Right lung (tissue), 5 donors: ENCODE results near the gene NETO2. TPM values are rescaled to one million over a fixed set of nuclear protein-coding genes. Genes with fewer than 3 reads are reported as not detected.
"Not testable (repeated sequence)": the region's sequence is repeated elsewhere in the genome, so short reads cannot be mapped to it uniquely, and the experiment has no call there.

ENCODE experiments used
- DNase-seq, 2 donors: peaks; one replicate each; pipeline ENCODE4 v3.0.0-alpha.2; 2013
- polyA plus RNA-seq, 5 donors: library from polyadenylated mRNA; unstranded; fragments of 120-200 nt; gene quantifications; one replicate each; pipeline versions ENCODE4 v1.2.1 to v1.2.3, GENCODE V29; 2013; ENCODE audit warnings: inconsistent platforms in 1 of 5, low replicate concordance in 1 of 5; ENCODE audit not compliant: insufficient read length in 5 of 5, insufficient read depth in 1 of 5

The NETO2 gene
- polyA plus RNA-seq, 5 donors: 31.8 to 51.4 (median 46.3) TPM

GRCh38 chr16:47067203-47067602 lies 76.5 kb downstream of the NETO2 start:
- DNase-seq: no peak

DNA sequence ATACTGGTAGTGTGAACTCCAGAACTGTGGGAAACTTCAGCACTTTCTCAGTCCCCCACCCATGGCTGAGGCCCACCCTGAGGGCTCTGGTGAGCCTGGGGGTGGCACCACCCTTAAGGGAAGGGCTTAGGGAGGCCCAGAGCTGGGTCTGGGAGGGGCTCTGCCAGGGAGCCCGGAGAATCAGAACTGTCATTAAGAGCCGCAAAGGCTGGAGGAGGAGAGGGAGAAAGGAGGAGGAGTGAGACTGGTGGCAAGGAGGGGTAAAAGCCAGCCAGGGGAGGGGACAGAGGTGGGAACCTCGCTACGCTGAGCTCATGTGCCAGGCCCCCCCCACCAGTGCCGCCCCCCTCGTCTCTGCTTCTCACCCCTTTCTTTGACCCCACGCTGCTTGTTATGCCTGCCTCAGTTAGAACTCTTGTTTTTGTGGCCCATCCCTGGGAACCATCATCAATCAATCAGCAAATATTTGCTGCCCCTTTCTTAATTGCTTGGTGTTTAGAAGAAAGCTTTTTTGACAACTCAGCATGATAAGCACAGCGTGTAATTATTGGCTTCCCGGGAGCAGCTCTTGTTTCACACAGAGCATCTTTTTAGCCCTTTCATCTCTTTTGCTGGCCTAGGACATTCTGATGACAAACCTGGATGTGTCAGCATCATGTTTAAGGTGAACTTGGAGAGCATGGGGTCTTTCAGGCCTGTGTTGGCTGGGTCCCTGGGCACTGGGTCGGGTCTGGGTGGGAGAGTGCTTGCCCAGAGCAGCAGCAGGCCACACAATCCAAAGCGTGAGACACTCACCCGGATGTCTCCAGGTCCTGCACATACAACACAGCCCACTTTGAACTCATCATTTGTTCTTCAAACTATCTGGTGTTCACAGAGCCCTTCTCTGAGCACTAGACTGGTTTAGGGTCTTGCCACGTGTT lies 77.7 kb downstream of the NETO2 start:
- DNase-seq: no peak

DNA sequence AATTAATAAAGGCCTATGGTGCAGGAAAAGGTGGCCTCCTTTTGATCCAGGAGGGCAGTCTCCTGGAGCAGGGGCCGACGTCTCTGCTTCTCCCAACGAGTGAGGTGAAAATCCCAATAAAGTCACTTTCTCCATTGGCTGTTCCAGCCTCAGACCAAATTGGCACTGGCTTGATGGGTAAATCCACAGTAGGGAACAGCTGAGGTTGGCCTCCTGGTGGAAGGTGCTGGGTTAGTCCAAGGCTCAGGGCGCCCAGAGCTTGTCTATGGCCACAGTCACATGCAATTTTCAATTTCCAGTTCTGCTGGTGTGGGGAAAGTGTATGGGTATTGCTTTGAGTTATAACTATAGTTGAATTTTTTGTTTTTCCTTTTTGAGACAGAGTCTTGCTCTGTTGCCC lies 79.0 kb downstream of the NETO2 start:
- no peak for DNase-seq

DNA sequence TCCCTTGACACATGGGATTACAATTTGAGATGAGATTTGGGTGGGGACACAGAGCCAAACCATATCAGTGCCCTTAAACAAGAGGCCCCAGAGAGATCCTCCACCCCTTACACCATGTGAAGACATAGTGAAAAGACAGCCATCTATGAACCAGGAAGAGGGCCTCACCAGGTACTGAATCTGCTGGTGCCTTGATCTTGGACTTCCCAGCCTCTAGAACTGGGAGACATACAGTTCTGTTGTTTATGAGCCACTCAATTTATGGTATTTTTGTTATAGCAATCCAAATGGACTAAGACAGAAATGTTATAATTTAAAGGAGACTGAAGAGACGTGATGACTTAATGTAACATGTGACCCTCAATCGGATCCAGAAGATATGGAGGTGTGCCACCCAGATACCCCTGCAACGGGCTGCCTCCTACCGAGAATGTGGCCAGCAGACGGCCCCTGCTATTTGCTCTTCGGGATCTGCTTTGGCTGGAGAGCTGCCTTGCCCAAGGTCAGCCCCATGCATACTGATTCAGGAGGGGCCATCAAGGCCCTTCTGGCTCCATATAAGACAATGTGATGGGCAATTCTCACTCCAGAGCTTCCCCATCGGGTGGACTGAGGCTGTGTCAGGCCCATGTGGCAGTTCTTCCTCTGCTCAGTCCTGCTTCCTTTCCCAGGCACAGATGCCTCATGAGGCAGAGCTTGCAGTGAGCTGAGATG lies 80.6 kb downstream of the NETO2 start:
- no peak for DNase-seq

DNA sequence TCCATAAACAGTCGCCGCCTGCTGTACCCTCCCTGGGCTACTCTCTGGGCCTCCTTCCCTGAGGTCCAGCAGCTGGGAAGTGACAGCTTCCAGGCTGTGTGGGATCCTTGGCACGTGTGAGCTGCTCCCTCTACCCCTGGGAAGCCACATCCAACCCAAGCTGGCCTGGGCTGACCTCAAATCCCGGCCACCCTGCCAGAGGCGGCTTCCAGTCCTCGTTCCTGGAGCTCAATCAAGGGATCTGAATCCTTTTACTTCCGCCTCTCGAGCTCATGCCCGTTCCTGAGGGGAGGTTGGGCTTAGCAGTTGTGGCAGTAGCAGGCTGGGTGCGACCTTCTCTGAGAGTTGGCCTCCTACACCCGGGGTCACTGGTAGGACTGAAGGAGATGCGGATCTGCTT lies 82.5 kb downstream of the NETO2 start:
- no peak for DNase-seq

- DNase-seq: no peak
Measured at GRCh38 chr16:47060596-47060995, 83.1 kb downstream of the NETO2 start.

- no peak for DNase-seq
Measured at GRCh38 chr16:47059991-47060390, 83.8 kb downstream of the NETO2 start.

DNA sequence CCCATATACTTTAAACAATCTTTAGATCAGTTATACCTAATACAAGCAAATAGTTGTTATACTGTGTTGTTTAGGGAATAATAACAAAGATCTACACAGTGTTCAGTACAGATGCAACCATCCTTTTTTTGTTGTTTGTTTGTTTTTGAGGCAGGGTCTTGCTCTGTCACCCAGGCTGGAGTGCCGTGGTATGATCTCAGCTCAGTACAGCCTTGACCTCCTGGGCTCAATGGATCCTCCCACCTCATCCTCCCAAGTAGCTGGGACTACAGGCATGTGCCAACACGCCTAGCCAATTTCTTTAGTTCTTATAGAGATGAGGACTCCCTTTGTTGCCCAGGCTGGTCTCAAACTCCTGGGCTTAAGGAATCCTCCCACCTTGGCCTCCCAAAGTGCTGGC lies 84.6 kb downstream of the NETO2 start:
- not testable (repeated sequence) for DNase-seq

DNA sequence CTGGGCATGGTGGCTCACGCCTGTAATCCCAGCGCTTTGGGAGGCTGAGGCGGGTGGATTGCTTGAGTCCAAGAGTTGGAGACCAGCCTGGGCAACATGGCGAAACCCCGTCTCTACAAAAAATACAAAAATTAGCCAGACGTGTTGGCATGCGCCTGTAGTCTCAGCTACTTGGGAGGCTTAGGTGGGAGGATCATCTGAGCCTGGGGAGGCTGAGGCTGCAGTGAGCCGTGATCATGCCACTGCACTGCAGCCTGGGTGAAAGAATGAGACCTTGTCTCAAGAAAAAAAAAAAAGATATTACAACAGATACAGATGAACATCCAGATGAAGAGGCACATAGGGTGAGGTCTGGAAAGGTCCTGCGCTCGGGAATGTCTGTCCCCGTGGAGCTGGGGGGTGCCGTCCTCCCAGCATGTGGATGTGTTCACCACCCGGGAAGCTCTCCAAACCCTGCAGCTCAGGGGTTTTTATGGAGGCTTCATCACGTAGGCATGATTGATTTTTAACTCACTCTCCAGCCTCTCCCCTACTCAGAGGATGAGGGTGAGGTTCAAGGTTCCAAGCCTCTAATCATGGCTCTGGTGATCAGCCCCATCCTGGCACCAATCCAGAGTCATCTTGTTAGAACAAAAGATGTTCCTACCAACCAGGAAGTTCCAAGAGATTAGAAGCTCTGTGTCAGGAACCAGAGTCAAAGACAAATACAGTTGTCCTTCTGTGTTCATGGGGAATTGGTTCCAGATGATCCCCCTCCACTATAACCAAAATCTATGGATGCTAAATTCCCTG lies 85.3 kb downstream of the NETO2 start:
- no peak for DNase-seq

DNA sequence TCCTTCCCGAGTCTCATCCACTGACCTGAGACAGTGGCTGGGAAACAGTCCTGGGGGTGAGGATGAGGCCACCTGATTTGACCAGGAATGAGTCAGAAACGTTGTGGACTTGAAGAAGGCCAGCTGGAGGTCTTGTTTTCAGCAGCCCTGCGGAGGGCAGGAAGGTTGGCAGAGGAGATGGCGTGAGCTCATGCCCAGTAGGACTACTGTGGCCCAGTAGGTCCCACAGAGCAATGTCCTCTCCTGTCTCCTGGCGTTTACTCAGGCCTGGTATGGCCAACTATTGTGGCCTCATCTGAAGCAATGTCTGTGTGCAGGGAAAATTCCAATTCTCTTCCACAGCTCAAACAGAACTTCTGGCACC lies 86.1 kb downstream of the NETO2 start:
- DNase-seq: no peak

DNA sequence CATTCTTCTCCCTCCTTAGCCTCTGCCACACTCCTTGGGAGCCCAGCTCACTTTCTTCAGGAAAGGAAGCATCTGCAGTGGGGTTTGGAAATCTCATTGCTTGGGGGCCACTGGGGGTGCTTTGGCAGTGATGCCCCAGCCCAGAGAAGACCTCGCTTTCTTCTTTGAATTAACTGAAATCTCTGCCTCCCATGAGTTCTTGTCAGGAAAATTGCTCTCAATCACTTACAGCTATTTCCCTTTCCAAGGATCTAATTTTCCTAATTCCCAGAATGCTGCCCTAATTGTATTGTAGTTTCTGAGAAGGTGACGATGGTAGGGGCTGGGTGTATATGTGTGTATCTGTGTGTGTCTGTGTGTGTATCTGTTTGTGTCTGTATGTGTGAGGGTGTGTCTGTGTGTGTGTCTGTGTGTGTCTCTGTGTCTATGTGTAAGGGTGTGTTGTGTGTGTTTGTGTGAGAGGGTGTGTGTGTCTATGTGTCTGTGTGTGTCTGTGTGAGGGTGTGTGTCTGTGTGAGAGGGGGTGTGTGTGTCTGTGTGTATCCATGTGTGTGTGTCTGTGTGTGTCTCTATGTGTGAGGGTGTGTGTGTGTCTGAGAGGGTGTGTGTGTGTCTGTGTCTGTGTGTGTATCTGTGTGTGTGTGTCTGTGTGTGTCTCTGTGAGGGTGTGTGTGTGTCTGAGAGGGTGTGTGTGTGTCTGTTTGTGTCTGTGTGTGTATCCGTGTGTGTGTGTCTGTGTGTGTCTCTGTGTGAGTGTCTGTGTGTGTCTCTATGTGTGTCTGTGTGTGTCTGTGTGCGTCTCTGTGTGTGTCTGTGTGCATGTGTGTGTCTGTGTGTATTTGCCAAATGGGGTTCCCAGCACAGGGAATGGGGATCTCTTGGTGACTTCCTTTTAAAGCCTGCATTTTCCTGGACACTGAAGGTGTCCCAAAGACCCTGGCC lies 86.8 kb downstream of the NETO2 start:
- no peak for DNase-seq

- not testable (repeated sequence) for DNase-seq
Measured at GRCh38 chr16:47056061-47056460, 87.7 kb downstream of the NETO2 start.

GRCh38 chr16:47055136-47055885 lies 88.4 kb downstream of the NETO2 start:
- no peak for DNase-seq

- no peak for DNase-seq
Measured at GRCh38 chr16:47054306-47054705, 89.4 kb downstream of the NETO2 start.

GRCh38 chr16:47053895-47054294 lies 89.8 kb downstream of the NETO2 start:
- no peak for DNase-seq

DNA sequence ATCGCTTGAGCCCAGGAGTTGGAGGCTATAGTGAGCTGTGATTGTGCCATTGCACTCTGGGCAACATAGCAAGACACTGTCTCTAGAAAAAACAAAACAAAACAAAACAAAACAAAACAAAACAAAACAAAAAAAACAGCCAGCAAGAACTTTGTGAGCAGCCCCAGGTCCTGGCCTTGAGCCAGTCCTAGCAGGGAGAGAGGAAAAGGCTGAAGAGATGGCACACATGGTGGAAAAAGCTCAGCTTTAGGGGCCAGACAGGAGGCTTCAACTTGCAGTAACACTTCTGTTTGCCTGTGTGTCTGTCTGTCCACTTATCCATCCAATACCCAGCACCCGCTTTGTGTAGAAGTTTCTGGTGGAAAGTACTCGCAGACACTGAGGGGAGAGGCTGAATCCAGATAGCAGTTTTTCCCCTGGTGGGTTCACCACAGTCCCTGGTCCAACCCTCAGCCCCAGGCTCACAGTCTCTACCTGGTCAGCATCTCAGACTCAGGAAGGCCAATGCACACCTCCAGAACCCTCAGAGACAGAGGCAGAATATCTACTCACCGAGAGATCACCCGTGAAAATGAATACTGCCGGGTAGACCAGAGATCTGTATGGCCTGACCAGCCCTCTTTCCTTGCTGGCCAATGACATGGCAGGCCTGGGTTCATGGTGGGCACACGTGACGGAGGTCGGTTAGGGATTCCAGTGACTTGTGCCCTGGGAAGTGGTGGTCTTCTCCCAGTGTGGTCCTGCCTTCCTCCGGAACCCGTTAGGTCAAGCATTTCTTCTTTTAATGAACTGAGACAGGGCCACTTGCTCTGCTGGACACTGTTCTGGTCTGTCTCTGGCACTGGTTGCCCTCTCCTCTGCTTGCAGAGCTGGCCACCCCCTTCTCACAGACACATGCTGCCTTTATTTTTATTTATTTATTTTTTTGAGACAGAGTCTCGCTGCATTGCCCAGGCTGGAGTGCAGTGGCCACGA lies 90.8 kb downstream of the NETO2 start:
- DNase-seq: no peak

DNA sequence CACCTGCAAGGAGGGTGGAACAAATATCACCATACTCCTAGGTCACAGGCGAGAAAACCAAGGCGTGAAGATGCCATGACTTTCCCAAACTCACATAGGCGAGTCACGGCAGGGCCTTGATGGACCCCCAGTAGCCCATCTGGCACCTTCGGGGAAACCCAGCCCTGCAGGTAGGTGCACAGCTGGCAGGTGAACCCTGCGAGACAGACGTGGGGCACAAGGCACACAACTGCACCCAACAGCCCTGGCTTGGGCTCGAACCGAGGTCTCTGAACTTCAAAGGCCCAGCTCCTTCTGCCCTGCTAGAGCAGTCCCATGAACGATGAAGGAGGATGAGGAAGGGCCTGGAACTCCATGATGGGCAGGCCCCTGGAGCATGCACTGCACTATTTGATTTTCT lies 92.7 kb downstream of the NETO2 start:
- no peak for DNase-seq

DNA sequence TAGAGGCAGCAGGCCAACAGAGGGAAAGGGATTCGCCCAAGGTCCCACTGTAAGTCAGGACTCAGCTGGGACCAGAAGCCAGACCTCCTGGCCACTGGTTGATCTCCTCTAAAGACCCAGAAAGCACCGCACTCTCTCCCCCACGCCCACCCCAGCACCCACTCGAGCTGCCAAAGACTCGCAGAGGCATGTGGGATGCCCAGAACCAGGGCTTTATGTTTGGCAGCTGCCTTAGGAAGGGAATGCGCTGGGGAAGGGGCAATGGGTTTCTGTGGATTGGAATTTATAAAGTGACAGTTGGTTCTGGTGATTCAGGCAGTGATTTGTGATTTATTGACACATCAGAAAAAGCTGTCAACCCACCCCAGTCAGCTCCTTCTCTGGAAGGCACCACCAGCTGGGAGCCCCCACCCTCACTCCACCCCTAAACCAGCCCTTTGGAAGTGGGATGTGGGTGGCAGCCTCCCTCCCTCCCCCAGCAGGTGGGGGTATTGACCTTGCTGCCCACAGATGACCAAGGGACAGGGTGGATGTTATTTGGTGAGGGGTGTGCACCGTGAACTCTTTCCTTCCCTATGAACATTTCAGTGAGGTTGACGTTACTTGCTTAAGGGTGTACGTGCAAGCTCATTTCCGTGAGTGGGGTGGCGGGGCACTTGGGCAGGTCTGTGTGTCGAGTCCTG lies 93.7 kb downstream of the NETO2 start:
- DNase-seq: no peak
